Astrocyte of the cerebellum (primary cell): ENCODE measurements around the gene C22orf23.
"Not testable (repeated sequence)": the region's sequence is repeated elsewhere in the genome, so short reads cannot be mapped to it uniquely, and the experiment has no call there.

ENCODE experiments used
- DNase-seq: peaks from one replicate; pipeline ENCODE4 v3.0.0-alpha.2; 2011; ENCODE audit warnings: low read depth
- H3K4me3 ChIP-seq: 2 replicates; pipeline ENCODE4 v1.5.1; 2011; ENCODE audit warnings: mild to moderate bottlenecking, low read depth, low read length, moderate library complexity
- CTCF ChIP-seq: IDR thresholded peaks from 2 replicates; pipeline ENCODE4 v1.5.1; 2012; ENCODE audit warnings: low read length, low read depth, moderate library complexity, mild to moderate bottlenecking; ENCODE audit errors: missing control alignments
- in situ Hi-C: cut with HindIII; loops from 2 replicates; pipeline ENCODE4 v1.10.0; 2017; ENCODE audit warnings: low sequenced_read_pairs

The C22orf23 gene

GRCh38 chr22:37967637-37968451 lies 14.4 kb upstream of the C22orf23 start:
- H3K4me3 ChIP-seq: no peak overlapping the region
- no peak for DNase-seq
- in situ Hi-C loops: no loop called here
- TF ChIP-seq CTCF: no peak

- H3K4me3 ChIP-seq: no peak overlapping the region
- no peak for TF ChIP-seq CTCF
- in situ Hi-C loops: no loop called here
- DNase-seq: no peak
Measured at GRCh38 chr22:37967147-37967546, 13.7 kb upstream of the C22orf23 start.

GRCh38 chr22:37965940-37966664 lies 12.7 kb upstream of the C22orf23 start:
- in situ Hi-C loops: no loop called here
- TF ChIP-seq CTCF: no peak
- DNase-seq: peak; percentile 19
- H3K4me3 ChIP-seq: no peak overlapping the region

GRCh38 chr22:37961062-37961461 lies 7.7 kb upstream of the C22orf23 start:
- no peak for TF ChIP-seq CTCF
- H3K4me3 ChIP-seq: no peak overlapping the region
- no peak for DNase-seq
- in situ Hi-C loops: no loop called here

- DNase-seq: no peak
- TF ChIP-seq CTCF: no peak
- in situ Hi-C loops: no loop called here
Measured at GRCh38 chr22:37959231-37959825, 5.9 kb upstream of the C22orf23 start.

GRCh38 chr22:37957232-37957631 lies 3.8 kb upstream of the C22orf23 start:
- no peak overlapping the region for H3K4me3 ChIP-seq
- in situ Hi-C loops: no loop called here
- no peak for DNase-seq
- no peak for TF ChIP-seq CTCF

More at GRCh38 chr22:37959231-37959825, 5.9 kb upstream of the C22orf23 start:
- H3K4me3 ChIP-seq: no peak overlapping the region

GRCh38 chr22:37955825-37956397 lies 2.5 kb upstream of the C22orf23 start:
- H3K4me3 ChIP-seq, DNase-seq, in situ Hi-C loops: not testable (repeated sequence)
